Activated CD8-positive, alpha-beta T cell treated with anti-CD3 and anti-CD28 coated beads for 36 hours (primary cell): ENCODE results near the gene NNMT. TPM values are rescaled to one million over a fixed set of nuclear protein-coding genes. Genes with fewer than 3 reads are reported as not detected.

ENCODE experiments used
- ATAC-seq: fragments of 200-7000 bp; cut with Tn5 transposase; one replicate; pipeline ENCODE4 v1.10.0; 2021; ENCODE audit warnings: mild to moderate bottlenecking, moderate library complexity
- CTCF ChIA-PET: fragments of 350-600 bp; sonication (Branson Sonifier 250); formaldehyde crosslinking; loops from one replicate; lab custom pipeline; 2021; ENCODE audit warnings: antibody characterized with exemption; lab: Charles Lee
- POLR2A ChIA-PET: fragments of 350-600 bp; sonication (Branson Sonifier 250); formaldehyde crosslinking; loops from one replicate; lab custom pipeline; 2021; ENCODE audit warnings: antibody characterized with exemption; lab: Charles Lee
- DNase-seq: peaks from one replicate; pipeline ENCODE4 v3.0.0-alpha.2; 2020
- H3K27ac Mint-ChIP-seq: one replicate; pipeline ENCODE4 v1.8.0; 2021; ENCODE audit warnings: mild to moderate bottlenecking, mixed read lengths
- H3K27me3 Mint-ChIP-seq: one replicate; pipeline ENCODE4 v1.8.0; 2021; ENCODE audit warnings: mixed read lengths
- H3K36me3 Mint-ChIP-seq: one replicate; pipeline ENCODE4 v1.8.0; 2021; ENCODE audit warnings: low read depth, mixed read lengths
- H3K4me1 Mint-ChIP-seq: one replicate; pipeline ENCODE4 v1.8.0; 2021; ENCODE audit warnings: low read depth, mixed read lengths
- H3K4me3 Mint-ChIP-seq: one replicate; pipeline ENCODE4 v1.8.0; 2021; ENCODE audit warnings: mild to moderate bottlenecking, moderate library complexity, mixed read lengths
- H3K9me3 Mint-ChIP-seq: one replicate; pipeline ENCODE4 v1.8.0; 2021; ENCODE audit warnings: mixed read lengths
- intact Hi-C: fragments of 100-400 bp; cut with micrococcal nuclease; formaldehyde crosslinking; loops from one replicate; pipeline ENCODE4 v1.10.0; 2022
- total RNA-seq, 2 experiments: library from RNA; stranded (reverse); gene quantifications; one replicate each; pipeline ENCODE4 v1.2.3, GENCODE V29; 2021
- TF ChIP-seq, protein P1 (sequence below): fragments of 200-600 bp; IDR thresholded peaks from one replicate; pipeline ENCODE4 v1.8.0; 2022; ENCODE audit warnings: antibody characterized with exemption, mild to moderate bottlenecking

NNMT gene
- total RNA-seq, 2 experiments from 2014 or later, result not detected

DNA sequence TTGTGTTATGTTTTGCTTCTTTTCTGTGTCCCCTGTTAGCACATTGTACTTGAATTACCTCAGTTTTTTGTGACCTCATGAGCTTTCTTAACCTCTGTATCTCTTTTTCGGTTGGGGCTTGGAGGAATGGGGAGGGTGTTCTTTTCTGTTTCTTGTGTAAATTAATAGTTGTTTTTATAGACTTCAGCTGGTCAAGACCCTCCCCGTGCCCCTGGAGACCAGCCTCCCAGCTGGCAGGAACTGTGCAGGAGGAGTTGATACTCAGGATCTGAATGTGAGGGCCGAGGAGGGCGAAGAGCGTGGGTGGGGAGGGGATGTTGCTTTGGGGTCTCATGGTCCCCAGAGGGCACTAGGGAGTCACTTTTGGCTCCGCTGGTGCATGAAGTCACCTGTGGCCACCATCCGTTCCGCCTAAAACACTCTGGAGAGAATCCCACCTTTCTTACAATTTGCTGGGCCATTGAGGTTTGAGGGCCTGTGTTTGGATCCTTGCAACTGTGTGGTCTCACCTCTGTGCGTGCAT lies 44.3 kb upstream of the NNMT start:
- Mint-ChIP-seq H3K9me3 (no peaks in the 10 kb centered on the region), H3K27ac (no peak overlapping the region), H3K4me1 (no peaks in the 10 kb centered on the region), H3K36me3 (no peaks in the 10 kb centered on the region), H3K27me3 (no peaks in the 10 kb centered on the region), H3K4me3 (no peak overlapping the region)
- ATAC-seq (no peak), DNase-seq (no peak)
- ChIA-PET CTCF (interaction anchor here (1.2 to 6.4 kb wide), 2 partner anchors 10 to 258 kb away, joined by 4 to 57 read pairs; no protein-coding TSS in a partner anchor), POLR2A (no interaction called here)
- intact Hi-C loops, result no loop called here
- TF ChIP-seq, protein P1, sequence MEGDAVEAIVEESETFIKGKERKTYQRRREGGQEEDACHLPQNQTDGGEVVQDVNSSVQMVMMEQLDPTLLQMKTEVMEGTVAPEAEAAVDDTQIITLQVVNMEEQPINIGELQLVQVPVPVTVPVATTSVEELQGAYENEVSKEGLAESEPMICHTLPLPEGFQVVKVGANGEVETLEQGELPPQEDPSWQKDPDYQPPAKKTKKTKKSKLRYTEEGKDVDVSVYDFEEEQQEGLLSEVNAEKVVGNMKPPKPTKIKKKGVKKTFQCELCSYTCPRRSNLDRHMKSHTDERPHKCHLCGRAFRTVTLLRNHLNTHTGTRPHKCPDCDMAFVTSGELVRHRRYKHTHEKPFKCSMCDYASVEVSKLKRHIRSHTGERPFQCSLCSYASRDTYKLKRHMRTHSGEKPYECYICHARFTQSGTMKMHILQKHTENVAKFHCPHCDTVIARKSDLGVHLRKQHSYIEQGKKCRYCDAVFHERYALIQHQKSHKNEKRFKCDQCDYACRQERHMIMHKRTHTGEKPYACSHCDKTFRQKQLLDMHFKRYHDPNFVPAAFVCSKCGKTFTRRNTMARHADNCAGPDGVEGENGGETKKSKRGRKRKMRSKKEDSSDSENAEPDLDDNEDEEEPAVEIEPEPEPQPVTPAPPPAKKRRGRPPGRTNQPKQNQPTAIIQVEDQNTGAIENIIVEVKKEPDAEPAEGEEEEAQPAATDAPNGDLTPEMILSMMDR, result no peak

DNA sequence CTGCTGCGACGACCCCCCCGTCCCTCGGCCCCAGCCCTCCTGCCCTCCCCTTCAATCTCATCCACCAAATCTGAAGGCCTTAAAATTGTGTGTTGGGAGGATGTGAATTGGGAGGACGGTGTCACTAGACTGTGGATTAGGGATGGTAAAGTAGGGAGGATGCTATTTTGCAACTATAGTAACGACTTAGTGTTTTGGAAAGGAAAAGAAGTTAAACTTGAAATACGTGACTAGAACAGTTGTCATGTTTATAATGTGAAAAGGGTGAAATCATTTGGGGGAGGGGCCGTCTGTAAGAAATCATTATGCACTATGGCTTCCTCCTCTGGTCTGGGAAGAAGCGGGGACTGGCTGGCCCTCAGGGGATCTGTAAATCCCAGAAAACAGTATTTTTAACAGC lies 43.4 kb upstream of the NNMT start:
- H3K4me3 Mint-ChIP-seq, result no peak overlapping the region
- ChIA-PET POLR2A (no interaction called here), CTCF (interaction anchor here (6.4 kb wide), 1 partner anchor 9 kb away, joined by 57 read pairs; no protein-coding TSS in a partner anchor)
- intact Hi-C loops, result no loop called here
- no peaks in the 10 kb centered on the region for H3K4me1 Mint-ChIP-seq
- H3K36me3 Mint-ChIP-seq, result no peaks in the 10 kb centered on the region
- TF ChIP-seq, protein P1, result no peak
- no peak for ATAC-seq
- no peaks in the 10 kb centered on the region for H3K9me3 Mint-ChIP-seq
- no peak for DNase-seq
- H3K27me3 Mint-ChIP-seq, result no peaks in the 10 kb centered on the region
- no peak overlapping the region for H3K27ac Mint-ChIP-seq

DNA sequence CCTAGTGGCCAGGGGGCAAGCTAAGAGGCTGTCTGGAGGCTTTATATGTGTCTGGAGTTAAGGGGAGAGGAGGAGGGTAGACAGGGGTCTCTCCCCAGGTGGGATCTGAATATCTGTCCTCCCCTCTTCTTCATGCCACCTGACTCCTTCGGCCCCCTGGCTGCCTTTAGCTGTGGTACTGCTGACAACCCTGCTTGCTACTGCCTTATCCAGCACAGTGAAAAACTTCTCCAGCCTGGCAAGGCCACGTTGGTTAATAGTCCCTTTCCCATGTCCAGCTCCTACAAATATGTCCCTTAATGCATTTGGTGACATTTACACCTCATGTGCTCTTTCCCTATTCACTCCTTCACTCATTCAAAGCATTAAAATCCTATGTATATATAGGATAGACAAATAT lies 42.4 kb upstream of the NNMT start:
- intact Hi-C loops, result no loop called here
- H3K36me3 Mint-ChIP-seq, result no peaks in the 10 kb centered on the region
- TF ChIP-seq, protein P1, result no peak
- H3K9me3 Mint-ChIP-seq, result no peaks in the 10 kb centered on the region
- DNase-seq (no peak), ATAC-seq (no peak)
- no peaks in the 10 kb centered on the region for H3K4me1 Mint-ChIP-seq
- H3K27me3 Mint-ChIP-seq, result no peaks in the 10 kb centered on the region
- H3K27ac Mint-ChIP-seq, result no peak overlapping the region
- no peak overlapping the region for H3K4me3 Mint-ChIP-seq
- POLR2A ChIA-PET, result no interaction called here
- CTCF ChIA-PET, result no interaction called here

DNA sequence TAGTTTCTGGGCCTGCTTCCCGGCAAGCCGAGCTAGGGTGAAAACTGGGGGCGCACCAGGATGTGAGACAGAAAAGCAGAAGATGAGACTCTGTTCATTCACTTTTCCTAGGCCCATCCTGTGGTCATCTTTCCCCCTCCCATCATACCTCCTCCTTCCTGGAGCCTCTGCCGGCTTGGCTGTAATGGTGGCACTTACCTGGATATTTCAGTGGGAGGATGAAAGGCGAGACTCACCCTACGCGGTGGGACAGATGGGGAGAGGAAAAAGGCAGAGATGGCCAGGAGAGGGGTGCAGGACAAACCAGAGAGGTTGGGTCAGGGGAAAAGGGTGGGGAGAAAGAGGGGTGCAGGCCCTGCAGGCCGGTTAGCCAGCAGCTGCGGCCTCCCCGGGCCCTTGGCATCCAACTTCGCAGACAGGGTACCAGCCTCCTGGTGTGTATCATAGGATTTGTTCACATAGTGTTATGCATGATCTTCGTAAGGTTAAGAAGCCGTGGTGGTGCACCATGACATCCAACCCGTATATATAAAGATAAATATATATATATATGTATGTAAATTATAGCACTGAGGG lies 41.5 kb upstream of the NNMT start:
- ATAC-seq (no peak), DNase-seq (no peak)
- no peaks in the 10 kb centered on the region for H3K4me1 Mint-ChIP-seq
- H3K4me3 Mint-ChIP-seq, result no peak overlapping the region
- no peak overlapping the region for H3K27ac Mint-ChIP-seq
- no peaks in the 10 kb centered on the region for H3K36me3 Mint-ChIP-seq
- ChIA-PET CTCF (no interaction called here), POLR2A (interaction anchor here (0.6 kb wide), 1 partner anchor 135 kb away, joined by 4 read pairs; no protein-coding TSS in a partner anchor)
- no peaks in the 10 kb centered on the region for H3K9me3 Mint-ChIP-seq
- no peaks in the 10 kb centered on the region for H3K27me3 Mint-ChIP-seq
- TF ChIP-seq, protein P1, result no peak
- intact Hi-C loops, result no loop called here

DNA sequence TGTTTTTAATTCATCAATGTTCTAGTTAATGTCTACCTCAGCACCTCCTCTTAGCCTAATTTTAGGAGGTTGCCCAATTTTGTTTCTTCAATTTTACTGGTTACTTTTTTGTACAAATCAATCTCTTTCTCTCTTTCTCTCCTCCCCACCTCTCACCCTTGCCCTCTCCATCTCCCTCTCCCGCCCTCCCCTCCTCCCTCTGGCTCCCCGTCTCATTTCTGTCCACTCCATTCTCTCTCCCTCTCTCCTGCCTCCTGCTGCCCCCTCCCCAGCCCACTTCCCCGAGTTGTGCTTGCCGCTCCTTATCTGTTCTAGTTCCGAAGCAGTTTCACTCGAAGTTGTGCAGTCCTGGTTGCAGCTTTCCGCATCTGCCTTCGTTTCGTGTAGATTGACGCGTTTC lies 40.9 kb upstream of the NNMT start:
- ChIA-PET CTCF (no interaction called here), POLR2A (no interaction called here)
- H3K4me1 Mint-ChIP-seq, result no peaks in the 10 kb centered on the region
- intact Hi-C loops, result no loop called here
- TF ChIP-seq, protein P1, result no peak
- no peaks in the 10 kb centered on the region for H3K27me3 Mint-ChIP-seq
- ATAC-seq (no peak), DNase-seq (no peak)
- H3K4me3 Mint-ChIP-seq, result no peak overlapping the region
- no peaks in the 10 kb centered on the region for H3K9me3 Mint-ChIP-seq
- no peaks in the 10 kb centered on the region for H3K36me3 Mint-ChIP-seq
- H3K27ac Mint-ChIP-seq, result no peak overlapping the region
